ENCODE measurements around the gene SLC35E4.

DNA sequence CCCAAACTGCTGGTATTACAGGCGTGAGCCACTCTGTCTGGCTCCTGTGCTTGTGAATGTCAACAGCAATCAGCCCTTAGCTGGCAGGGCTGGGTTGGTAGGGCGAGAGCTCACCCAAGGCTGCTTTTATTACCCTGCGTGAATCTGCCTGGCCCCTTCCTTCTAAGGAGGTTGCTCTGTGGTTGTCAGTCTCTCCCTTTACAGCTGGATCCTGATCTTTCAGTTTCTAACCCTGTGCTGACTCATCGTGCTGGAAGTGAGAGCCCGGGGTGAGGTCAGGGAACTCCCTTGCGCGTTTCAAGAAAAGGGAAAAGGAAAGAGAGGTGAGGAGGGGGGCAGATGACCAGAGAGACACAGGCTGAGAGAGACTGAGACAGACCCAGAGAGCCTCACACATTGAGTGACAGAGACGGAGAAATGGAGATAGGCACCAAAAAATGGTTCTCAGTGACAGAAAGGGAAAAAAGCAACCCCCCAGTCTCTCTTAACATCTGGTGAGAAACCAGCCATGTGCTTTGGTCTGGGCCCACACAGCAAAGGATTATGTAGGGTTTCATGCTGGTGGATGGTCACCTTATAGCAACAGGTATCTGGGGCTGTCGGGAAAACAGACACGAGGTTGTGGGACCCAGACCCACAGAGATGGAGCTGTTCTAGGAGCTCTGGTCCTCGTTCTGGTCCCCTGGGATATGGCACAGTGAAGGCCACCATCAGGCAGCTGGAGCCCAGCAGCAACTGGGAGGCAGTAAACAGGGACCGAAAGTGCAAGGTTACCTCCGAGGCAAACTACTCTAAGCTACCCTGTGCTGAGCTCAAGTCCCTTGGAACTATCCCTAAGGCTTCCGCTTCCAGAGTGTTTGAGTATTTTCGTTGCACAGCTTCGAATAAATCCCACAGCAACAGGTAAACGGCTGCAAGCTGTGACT, 26.1 kb upstream of the SLC35E4 start:
- TF ChIP-seq, protein P1, sequence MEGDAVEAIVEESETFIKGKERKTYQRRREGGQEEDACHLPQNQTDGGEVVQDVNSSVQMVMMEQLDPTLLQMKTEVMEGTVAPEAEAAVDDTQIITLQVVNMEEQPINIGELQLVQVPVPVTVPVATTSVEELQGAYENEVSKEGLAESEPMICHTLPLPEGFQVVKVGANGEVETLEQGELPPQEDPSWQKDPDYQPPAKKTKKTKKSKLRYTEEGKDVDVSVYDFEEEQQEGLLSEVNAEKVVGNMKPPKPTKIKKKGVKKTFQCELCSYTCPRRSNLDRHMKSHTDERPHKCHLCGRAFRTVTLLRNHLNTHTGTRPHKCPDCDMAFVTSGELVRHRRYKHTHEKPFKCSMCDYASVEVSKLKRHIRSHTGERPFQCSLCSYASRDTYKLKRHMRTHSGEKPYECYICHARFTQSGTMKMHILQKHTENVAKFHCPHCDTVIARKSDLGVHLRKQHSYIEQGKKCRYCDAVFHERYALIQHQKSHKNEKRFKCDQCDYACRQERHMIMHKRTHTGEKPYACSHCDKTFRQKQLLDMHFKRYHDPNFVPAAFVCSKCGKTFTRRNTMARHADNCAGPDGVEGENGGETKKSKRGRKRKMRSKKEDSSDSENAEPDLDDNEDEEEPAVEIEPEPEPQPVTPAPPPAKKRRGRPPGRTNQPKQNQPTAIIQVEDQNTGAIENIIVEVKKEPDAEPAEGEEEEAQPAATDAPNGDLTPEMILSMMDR (IDR thresholded peaks at IDR 0.05), result no peak
- peak; percentile 36 for TF ChIP-seq POLR2A (IDR thresholded peaks at IDR 0.05)

All from right lobe of liver (tissue), 4 donors.